HG03460 (cell line): Measurements from ENCODE around the gene MRPL36.
A peak's percentile ranks its signal among the peaks of the same experiment; 100 is the strongest.
"Not testable (repeated sequence)": the region's sequence is repeated elsewhere in the genome, so short reads cannot be mapped to it uniquely, and the experiment has no call there.

ENCODE experiments used
- ATAC-seq: cut with Tn5 transposase; IDR thresholded peaks from one replicate; pipeline ENCODE4 v1.9.1; 2021; ENCODE audit not compliant: unreplicated experiment

MRPL36 gene

DNA sequence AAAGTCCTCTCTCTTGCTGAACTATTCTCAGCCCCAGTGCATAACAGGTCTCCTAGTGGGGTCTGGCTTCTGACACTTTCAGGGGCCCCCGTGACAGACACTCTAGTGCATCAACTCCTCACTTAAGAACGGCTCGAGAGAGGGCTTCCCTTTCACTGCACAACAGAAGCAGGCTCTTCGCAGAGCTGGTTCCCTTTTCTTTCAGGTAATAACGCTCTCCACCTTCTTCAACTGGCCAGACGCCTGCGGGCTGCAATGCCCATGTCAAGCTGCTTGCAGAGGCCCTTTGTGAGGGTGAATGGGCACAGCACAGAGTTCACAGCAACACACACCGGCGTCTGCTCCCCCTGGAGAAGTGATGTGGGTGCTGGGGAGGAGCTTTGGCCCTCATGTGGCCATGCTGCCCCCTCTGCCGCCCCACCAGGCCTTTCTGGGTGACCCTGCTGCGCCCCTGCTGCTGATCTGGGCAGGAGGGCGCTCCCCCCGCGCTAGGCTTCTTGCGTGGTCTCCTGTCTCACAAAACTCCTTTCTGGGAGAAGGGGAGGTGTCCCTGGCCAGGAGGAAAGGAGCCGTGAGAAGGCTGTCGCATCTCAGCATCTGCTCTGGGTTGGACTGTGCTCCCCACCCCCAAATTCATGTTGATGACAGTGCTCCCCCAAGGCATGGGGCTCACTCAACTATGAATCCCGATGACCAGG lies 2.4 kb downstream of the MRPL36 start:
- ATAC-seq, result no peak

DNA sequence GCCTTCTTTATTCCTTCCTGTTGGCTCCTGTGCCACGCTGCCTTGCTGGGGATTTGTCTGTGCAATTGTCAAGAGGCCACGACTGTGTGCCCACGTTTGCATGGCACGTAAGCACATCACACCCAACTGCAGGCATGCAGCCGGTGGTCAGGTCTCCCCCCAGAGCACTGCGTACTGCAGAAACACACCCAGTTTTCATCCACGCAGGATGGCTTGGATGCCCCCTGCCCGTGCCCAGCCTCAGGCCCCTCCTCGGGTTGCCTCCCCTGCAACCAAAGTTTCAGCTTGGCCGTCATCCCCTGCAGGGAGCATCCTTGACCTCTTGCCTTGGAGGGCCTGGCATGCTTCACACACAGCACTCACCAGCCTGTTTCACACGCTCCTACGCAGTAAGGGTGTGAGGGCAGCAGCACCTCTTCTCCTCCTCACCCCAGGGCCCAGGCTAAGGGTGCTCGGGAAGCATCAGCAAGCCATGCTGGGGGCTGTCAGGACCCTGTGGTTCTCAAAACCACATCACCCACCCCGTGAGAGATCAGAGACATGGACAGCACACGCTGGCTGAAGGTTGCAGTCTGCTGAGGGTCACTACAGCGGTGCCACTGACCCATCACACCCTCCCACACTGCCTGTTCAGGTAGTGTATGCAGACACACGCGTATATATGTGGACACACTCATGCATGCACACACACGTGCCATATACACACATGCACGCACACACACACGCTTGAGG lies 3.1 kb downstream of the MRPL36 start:
- no peak for ATAC-seq

DNA sequence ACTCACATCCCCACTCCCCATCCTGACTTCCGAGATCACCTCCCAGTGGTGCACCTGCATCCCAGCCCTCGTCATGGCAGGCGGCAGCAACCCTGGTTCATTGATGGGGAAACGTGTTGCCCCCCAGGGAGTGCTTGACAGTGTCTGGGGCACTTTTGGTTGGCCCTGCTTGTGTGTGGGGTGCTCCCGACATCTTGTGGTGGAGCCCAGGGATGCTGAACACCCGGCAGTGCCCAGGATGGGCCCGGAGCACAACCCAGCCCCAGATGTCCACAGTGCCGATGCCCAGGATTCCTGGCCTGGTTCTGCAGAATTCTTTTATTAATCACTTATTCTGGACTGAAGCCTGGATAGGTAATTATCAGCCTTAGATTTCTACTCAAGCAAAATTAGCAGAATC lies 3.7 kb downstream of the MRPL36 start:
- no peak for ATAC-seq

DNA sequence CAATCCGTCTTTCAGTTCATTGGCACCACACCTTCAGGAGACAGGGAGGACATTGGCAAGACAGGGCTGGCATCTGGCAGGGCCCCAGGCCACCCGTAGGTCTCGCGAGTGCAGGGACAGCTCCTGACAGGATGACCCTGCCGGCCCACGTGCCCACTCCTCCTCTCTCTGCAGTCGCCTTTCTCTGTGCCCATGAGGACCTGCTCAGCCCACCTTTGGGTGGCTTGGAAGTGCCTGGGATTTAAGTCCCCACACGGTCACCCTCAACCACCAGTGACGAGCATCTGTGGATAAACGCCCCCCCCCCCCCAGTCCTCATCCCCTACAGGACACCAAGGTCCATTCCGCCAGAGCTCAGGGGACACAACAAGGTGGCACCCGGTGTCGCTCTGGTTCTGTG lies 4.1 kb downstream of the MRPL36 start:
- ATAC-seq, result no peak

DNA sequence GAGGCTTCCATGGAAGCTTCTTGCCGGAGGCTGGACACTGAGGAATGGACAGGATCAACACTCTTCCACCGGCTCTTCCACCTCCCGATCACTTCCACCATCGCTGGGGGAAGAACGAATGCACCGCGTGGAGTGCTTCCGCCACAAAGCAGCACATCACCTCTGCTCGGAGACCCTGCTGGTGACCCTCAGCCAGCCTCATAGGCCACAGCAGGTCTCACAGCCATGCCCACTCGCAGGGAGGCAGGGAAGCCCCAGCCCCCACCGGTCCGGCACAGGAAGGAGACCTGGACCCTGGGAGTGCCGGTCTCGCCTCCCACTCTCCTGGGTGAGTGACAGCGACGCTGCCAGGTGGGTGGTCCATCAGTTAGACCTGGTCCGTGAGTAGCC lies 4.7 kb downstream of the MRPL36 start:
- no peak for ATAC-seq

DNA sequence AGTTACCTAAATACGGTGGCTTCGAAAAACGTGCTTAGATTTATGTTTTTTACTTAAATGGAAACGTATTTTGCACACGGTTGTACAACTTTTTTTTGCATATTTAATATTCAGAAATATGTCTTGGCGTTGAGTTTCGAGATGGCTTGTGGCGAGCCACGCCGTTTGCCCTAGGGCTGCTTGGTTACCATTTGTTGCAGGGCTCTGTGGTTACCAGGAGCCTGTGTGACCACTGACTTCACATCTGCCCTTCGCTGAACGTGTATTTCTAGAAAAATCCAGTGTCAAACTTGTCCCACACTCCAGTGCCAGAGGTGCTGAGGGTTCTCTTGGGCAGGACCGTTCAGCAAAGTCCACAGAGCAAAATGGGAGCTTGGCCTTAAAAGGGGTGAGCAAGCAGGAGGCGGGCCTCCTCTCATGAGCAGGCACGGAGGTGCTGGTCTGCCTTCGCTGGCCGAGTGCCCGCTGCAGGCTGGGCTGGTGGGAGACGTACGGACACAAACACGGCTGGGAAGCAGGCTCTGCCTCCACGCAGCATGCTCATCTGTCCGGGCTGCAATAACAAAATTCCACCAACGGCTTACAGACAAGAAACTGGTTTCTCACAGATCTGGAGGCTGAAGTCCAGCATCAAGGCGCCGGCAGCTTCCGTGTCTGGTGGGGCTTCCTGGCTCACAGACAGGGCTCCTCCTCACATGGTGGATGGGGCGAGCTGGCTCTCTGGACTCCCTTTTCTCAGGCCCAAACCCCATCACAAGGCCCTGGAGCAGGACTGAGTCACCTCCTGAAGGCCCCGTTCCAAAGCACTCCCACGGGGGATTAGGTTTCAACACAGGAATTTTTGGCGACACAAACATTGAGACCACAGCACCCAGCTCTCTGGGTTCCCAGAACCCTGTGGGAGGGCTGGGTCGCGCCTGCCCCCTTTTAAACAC lies 5.4 kb downstream of the MRPL36 start:
- no peak for ATAC-seq

DNA sequence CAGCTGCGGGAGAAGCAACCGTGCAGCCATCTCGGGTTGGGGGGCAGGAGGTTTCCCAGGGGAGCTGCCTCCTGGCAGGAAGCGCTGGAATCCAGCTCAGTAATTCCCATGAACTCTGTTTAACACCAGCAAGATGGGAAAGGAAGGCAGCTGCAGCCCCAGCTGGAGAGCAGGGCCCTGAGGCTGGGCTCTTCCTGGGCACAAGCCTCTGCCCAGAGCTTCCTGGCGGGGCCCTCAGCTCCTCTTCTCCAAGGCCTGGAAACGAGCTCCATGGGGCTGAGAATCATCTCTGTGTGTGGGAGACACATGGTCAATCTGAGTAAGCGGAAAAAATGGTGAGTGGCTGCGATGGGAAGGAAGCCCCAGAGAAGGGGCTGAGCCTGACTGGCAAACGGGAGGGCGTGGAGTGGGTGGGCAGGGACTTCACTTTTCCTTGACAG lies 6.3 kb downstream of the MRPL36 start:
- no peak for ATAC-seq

DNA sequence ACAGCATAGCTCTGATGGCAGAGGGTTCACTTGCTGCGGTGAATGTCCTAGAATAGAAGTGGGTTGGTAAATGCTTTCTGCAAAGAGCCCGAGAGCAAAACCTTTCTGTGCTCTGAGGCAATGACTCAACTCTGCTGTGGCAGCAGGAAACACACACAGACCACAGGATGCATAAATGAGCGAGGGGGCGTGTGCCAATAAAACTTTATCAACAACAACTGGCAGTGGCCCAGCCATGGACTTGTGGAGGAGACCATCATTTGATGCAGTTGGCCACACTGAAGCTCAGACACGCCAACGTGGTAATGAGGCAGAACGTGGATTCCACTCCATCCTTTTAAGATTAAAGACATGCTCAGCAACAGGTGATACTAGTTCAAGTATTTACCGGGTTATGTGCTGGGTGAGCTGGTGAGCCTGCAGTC lies 6.8 kb downstream of the MRPL36 start:
- ATAC-seq, result peak; percentile 95

DNA sequence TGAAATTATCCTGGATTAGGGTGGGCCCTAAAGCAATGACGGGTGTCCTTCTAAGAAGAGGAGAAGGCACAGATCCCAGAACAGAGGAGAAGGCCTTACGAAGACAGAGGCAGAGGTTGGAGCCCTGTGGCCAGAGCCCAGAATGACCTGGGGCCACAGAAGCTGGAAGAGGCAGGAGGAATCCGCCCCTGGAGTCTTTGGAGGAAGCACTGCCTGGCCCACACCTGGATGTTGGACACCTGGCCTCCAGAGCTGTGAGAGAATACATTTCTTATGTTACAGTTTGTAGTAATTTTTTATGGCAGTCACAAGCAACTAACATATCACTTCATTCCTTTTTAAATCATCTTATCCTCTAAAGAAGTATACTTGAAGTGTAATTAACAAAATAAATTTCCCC lies 8.5 kb downstream of the MRPL36 start:
- no peak for ATAC-seq

DNA sequence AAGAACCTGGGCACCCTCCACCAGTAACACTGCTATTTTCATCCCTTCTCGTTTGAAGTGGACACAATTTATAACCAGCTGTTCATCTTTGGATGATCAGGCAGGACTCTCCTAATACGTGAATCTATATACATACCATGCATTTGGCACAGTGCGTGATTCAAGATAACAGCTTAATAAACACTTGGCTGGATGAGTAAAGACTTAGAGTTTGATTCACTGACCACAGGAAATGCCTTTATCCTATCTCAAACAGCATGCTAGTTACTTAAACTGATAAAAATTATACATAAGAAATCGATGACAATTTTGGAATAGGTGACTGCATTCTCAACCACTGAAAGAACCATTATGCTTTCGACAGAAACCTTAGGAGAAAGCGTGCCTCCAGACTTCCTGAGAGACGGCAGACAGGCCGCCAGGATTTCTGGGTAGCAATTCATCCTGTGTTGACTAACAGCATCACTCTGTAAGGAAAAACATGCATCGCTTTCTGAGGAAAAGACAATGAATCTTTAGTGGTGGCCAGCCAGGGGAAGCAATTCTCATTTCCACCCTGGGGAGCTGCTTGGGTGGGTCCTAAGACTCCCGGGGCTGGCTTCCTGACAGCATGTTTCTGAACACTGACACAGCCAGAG lies 9.7 kb downstream of the MRPL36 start:
- no peak for ATAC-seq

DNA sequence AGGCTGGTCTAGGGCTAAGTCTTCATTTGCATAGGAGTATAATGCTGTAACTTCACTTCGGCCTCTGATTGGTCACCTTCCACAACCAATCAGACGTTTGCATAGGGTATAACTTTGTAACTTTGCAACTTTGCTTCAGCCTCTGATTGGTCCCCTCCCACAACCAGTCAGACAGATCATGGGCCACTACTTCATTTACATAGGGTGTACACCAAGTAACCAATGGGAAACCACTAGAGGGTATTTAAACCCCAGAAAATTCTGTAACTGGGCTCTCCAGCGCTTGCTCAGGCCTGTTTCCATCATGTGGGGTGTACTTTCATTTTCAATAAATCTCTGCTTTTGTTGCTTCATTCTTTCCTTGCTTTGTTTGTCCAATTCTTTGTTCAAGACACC lies 10.2 kb downstream of the MRPL36 start:
- not testable (repeated sequence) for ATAC-seq

DNA sequence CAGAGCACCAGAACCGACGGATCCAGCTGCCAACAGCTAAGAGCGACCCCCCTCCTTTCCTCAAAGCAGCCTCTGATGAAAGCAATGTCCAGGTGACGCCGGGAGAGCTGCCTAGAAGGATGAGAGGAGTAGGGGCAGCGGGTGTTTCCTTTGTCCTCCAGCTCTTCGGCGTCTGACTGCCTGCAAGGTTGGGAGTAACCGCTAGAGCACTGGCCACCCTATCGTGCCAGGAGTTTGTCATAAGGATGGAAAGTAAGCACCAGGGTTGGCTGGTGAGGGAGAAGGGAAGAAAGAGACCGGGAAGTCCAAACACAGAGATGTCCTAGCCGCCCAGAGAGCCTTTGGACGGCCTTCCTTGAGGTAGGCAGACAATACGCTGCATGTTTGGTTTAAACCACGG lies 10.8 kb downstream of the MRPL36 start:
- no peak for ATAC-seq

DNA sequence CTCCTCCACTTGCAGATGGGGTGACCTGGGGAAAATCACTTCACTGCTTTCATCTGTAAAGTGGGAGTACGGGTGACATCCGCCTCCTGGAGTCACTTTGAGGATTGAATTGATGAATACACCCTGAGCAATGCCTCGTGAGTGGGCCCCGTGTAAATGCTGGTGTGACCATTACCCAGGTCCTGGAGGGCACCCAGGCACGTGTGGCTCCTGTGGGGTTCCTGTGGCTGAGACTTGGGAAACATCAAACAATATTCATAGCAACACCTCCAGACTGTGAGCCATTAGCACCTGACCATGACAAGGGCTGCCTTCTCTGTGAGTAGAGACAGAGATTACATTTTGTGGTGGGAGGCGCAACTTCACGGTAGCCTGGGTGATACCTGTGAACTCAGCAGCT lies 11.4 kb downstream of the MRPL36 start:
- no peak for ATAC-seq

DNA sequence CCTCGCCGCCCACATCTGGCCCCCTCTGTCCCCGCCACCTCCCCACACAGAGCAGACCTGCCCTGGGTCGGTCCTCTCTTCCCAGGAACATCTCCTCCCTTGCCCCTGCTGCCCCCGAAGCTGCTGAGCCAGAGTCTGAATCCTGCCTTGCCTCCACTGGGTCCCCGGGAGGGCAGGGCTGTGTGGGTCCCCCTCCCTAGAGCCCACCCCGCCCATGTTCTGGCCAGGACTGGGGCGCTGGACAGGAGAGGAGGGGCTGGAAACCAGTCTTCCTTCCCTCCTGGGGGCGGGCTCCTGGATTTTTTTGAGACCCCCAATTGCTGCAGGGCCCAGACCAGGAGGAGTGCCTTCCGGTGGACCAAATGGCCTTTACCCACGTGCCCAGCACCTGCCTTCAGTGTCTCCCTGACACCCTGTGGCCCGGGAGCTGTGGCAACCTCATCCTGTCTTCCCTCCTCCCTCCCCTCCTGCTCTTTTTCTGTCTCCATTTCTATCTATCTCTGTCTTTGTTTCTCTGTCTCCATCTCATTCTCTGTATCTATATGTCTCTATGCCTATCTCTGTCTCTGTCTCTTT lies 12.1 kb downstream of the MRPL36 start:
- no peak for ATAC-seq

DNA sequence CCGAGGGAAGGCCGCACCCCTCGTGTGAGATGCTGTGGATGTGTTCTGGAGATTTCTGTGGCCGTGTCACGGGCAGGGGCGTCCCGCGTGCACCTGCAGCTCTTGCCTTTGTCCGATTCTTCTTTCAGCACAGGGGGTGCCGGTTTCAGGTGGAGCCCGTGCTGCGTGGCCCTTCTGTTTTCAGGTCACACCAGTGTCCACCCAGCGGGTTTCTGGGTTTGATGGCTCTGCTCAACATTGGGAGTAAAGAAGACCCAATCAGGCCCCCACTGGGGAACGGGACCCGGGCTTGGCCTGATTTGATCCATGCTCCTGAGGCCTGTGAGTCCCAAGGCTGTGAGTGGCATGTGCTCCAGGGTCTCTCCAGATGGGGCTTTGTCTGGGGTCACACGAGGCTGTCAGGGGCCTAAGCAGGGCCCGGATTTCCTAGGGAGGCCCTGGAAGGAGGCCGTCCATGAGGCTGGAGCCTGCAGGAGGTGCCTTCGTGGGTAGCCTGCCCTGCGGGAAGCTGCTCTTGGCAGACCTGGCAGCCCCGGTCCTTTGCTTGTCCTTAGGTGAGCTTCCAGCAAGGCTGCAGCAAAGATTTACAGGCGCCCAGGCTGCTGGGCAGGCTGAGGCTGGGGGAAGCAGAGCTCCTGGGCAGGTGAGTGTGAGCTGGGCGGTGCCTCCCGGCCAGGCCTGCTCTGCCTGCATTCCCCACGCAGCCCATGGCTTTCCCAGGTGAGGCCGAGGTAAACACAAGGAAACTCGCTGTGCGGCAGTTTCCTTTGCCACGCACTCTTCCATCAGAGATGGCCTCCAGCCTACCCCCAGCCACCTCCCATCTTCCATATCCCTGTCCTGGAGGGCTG lies 12.8 kb downstream of the MRPL36 start:
- ATAC-seq, result no peak

DNA sequence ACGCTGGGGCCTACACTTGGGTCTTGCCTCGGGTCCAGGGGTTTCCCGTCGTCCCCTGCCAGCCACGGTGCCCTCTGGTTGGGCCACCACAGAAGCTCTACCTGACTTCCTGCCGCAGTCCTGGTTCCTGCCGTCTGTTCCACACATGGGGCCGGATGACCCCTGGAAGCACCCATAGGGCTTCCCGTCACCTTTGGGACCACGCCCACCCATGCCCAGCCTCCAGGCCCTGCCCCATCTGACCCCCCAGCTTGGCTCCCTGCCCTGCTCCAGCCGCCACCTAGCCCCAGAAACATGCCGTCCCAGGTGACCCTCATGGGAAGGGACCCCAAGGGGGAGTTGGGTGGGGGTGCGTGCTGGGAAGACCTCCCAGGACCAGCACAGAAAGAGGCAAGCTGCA lies 13.7 kb downstream of the MRPL36 start:
- no peak for ATAC-seq

DNA sequence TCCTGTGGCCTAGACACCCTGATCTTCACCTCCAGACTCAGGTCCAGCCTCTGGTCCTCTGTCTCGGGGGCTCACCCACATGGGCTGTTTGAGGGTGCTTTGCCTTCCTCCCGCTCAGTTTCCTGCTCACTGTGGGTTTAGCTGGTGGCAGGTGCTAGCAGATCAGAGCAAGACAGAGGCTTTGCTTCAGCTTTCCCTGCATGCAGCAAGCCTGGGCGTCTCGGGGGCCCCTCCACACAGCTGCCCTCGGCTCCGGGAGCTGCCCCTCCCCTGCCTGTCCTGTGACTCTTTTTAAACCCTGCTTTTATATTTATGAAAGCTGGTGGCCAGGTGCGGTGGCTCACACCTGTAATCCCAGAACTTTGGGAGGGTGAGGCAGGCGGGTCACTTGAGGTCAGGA lies 14.6 kb downstream of the MRPL36 start:
- no peak for ATAC-seq

DNA sequence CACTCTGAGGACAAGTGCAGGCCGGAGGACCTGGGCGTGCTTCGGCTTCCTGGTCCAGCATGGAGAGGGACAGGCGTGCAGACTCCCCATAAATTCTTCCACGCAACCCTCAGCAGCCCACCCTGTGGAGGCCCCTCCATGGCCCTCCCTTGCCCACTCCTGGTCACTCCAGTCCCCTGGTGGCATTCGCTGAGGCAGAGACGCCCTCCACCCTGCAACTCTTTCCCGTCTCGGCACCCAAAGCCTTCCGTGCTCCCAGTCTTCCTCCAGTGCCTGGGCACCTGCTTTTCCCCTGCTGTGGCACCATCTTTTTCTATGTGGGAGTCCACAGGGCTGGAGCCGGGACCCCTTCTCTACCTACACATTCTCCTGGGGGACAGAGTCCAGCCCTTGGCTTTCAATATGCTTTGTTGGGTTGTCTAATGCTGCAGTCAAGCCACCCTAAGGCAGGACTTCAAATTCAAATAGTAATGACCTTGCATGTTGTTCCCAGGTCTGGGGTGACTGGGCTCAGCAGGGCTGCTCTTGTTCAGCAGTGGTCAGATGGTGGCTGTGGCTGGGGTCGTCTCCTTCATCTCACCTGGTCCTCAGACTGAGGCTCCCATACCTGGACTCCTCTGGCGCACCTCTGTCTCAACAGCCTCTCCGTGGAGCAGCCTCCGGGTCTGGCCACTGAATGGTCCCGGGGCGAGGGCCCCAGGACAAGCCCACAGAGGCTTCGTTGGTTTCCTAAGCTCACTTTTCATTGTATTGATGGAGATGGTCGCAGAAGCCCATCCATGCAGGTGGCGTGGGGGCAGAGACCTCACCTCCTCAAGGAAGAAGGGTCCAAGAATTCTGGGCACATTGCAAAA lies 15.2 kb downstream of the MRPL36 start:
- ATAC-seq, result no peak

DNA sequence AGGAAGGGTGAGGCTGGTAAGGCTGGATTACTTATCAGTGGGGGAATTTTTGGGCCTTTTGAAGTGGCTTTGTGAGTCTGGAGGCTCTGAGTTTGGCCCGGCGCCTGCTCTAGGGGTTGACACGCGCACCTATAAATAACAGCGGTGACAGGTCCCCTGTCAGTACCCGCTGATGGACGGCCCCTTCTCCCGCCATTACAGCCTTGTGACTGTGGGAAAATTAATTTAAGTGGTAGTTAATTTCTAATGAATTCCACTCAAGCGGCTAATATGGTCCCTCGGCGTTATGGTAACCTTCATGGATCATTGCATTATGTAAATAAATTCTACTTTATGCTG lies 16.5 kb downstream of the MRPL36 start:
- peak; percentile 78 for ATAC-seq
